ENCODE results near the gene CORO1C. TPM values are rescaled to one million over a fixed set of nuclear protein-coding genes. Genes with fewer than 3 reads are reported as not detected.

Gene CORO1C
- total and polyA plus RNA-seq, 9 of the 15 experiments (the other 6 are each of a cell fraction or from before 2014, with no cell fraction given): 55.2 to 280 (median 150) TPM

DNA sequence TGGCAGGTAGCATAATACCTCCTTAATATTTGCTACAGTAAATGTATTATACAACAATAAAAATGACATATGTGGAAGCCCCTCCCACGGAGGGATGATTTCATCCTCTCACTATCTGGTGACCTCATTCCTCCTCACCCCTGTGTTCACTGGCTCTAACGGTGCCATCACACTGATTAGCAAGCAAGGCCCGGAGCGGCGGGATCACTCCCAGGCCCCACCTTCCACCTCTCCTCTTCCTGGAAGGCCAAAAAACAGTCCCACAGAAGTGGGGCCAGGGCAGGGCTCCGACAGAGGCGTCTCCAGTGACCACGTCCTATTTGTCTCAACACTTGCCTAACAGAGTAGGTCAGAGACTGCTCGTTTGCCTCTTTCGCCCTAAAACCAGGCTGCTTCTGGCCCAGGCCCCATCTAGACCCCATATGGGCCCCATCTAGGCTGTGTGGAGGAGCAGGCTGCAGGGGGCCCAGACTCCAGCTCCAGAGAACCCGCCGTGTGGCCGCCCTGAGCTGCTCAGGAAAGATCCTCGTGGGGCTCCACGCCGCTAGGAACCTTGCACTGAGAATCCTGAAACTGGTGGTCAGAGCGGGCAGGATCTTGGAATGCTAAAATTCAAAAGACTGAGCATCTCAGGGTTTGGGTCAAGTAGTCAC is 101.4 kb downstream of the CORO1C start (continued):
- TF ChIP-seq, protein P1, sequence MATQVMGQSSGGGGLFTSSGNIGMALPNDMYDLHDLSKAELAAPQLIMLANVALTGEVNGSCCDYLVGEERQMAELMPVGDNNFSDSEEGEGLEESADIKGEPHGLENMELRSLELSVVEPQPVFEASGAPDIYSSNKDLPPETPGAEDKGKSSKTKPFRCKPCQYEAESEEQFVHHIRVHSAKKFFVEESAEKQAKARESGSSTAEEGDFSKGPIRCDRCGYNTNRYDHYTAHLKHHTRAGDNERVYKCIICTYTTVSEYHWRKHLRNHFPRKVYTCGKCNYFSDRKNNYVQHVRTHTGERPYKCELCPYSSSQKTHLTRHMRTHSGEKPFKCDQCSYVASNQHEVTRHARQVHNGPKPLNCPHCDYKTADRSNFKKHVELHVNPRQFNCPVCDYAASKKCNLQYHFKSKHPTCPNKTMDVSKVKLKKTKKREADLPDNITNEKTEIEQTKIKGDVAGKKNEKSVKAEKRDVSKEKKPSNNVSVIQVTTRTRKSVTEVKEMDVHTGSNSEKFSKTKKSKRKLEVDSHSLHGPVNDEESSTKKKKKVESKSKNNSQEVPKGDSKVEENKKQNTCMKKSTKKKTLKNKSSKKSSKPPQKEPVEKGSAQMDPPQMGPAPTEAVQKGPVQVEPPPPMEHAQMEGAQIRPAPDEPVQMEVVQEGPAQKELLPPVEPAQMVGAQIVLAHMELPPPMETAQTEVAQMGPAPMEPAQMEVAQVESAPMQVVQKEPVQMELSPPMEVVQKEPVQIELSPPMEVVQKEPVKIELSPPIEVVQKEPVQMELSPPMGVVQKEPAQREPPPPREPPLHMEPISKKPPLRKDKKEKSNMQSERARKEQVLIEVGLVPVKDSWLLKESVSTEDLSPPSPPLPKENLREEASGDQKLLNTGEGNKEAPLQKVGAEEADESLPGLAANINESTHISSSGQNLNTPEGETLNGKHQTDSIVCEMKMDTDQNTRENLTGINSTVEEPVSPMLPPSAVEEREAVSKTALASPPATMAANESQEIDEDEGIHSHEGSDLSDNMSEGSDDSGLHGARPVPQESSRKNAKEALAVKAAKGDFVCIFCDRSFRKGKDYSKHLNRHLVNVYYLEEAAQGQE (IDR thresholded peaks at IDR 0.05; ENCODE audit: borderline replicate concordance): no peak
- TF ChIP-seq, protein P1 (CRISPR knock-in tag; IDR thresholded peaks at IDR 0.05; ENCODE audit: low read depth): no peak
- TF ChIP-seq, protein P2, sequence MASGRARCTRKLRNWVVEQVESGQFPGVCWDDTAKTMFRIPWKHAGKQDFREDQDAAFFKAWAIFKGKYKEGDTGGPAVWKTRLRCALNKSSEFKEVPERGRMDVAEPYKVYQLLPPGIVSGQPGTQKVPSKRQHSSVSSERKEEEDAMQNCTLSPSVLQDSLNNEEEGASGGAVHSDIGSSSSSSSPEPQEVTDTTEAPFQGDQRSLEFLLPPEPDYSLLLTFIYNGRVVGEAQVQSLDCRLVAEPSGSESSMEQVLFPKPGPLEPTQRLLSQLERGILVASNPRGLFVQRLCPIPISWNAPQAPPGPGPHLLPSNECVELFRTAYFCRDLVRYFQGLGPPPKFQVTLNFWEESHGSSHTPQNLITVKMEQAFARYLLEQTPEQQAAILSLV (tag; IDR thresholded peaks at IDR 0.05): no peak
- TF ChIP-seq, protein P3, sequence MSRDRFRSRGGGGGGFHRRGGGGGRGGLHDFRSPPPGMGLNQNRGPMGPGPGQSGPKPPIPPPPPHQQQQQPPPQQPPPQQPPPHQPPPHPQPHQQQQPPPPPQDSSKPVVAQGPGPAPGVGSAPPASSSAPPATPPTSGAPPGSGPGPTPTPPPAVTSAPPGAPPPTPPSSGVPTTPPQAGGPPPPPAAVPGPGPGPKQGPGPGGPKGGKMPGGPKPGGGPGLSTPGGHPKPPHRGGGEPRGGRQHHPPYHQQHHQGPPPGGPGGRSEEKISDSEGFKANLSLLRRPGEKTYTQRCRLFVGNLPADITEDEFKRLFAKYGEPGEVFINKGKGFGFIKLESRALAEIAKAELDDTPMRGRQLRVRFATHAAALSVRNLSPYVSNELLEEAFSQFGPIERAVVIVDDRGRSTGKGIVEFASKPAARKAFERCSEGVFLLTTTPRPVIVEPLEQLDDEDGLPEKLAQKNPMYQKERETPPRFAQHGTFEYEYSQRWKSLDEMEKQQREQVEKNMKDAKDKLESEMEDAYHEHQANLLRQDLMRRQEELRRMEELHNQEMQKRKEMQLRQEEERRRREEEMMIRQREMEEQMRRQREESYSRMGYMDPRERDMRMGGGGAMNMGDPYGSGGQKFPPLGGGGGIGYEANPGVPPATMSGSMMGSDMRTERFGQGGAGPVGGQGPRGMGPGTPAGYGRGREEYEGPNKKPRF (IDR thresholded peaks at IDR 0.05; ENCODE audit: low read depth, low read length): no peak
- no peak for TF ChIP-seq ZNF184 (CRISPR knock-in tag; IDR thresholded peaks at IDR 0.05)
- TF ChIP-seq RFX5 (IDR thresholded peaks at IDR 0.05; ENCODE audit: low read depth, low read length): peak; percentile 50; the same call in 1 of the 2 replicates
- TF ChIP-seq FIP1L1 (IDR thresholded peaks at IDR 0.05; ENCODE audit: low read depth, low read length, poor library complexity, severe bottlenecking): no peak
- TF ChIP-seq EHMT2 (IDR thresholded peaks at IDR 0.05): no peak
- TF ChIP-seq ZNF696 (CRISPR knock-in tag; conservative IDR thresholded peaks at IDR 0.05): no peak
- TF ChIP-seq CBFA2T2 (conservative IDR thresholded peaks at IDR 0.05): no peak; the same call in 1 of the 2 replicates
- TF ChIP-seq MYBL2 (IDR thresholded peaks at IDR 0.05; ENCODE audit: low read depth): no peak
- no peak for TF ChIP-seq MYBL2 (CRISPR knock-in tag; IDR thresholded peaks at IDR 0.05; ENCODE audit: borderline replicate concordance)
- no peak for TF ChIP-seq ZNF75A (CRISPR knock-in tag; IDR thresholded peaks at IDR 0.05)
- TF ChIP-seq, protein P4, sequence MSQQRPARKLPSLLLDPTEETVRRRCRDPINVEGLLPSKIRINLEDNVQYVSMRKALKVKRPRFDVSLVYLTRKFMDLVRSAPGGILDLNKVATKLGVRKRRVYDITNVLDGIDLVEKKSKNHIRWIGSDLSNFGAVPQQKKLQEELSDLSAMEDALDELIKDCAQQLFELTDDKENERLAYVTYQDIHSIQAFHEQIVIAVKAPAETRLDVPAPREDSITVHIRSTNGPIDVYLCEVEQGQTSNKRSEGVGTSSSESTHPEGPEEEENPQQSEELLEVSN (IDR thresholded peaks at IDR 0.05; ENCODE audit: borderline replicate concordance in 1 of 2, extremely low read depth in 1 of 2, insufficient read depth in 1 of 2, insufficient read length in 1 of 2, low read depth in 1 of 2, low read length in 1 of 2, poor library complexity in 1 of 2, severe bottlenecking in 1 of 2): peak in 1 of 2 experiments; percentile 35
